Keratinocyte (primary cell): Measurements from ENCODE around the gene LILRB2. TPM values are rescaled to one million over a fixed set of nuclear protein-coding genes. Genes with fewer than 3 reads are reported as not detected.
"Not testable (repeated sequence)": the region's sequence is repeated elsewhere in the genome, so short reads cannot be mapped to it uniquely, and the experiment has no call there.

ENCODE experiments used
- DNase-seq: peaks from one replicate; pipeline ENCODE4 v3.0.0-alpha.2; 2011; ENCODE audit warnings: low read depth, missing footprints, low spot score
- FAIRE-seq: peaks from 2 replicates; lab custom pipeline; 2011; peaks lifted over from hg19 to GRCh38; lab: Jason Lieb, UNC
- H2AFZ ChIP-seq: 2 replicates; pipeline ENCODE4 v1.6.0; 2012; ENCODE audit warnings: low read length, control low read depth, inconsistent platforms; ENCODE audit not compliant: control insufficient read depth
- H3K27ac ChIP-seq: 2 replicates; pipeline ENCODE4 v1.5.1; 2011; ENCODE audit warnings: low read length; ENCODE audit not compliant: control insufficient read depth, insufficient read depth
- H3K27me3 ChIP-seq: 3 replicates; pipeline ENCODE4 v1.6.0; 2011; ENCODE audit warnings: low read length; ENCODE audit not compliant: control insufficient read depth, insufficient read depth; ENCODE audit errors: extremely low read depth
- H3K36me3 ChIP-seq, 2 experiments: 2 replicates in 1 of 2; 3 replicates in 1 of 2; pipeline ENCODE4 v1.5.1; 2011; ENCODE audit warnings: low read length in 2 of 2, mild to moderate bottlenecking in 1 of 2; ENCODE audit not compliant: control insufficient read depth in 2 of 2, insufficient read depth in 2 of 2; ENCODE audit errors: extremely low read depth in 1 of 2
- H3K4me1 ChIP-seq: 3 replicates; pipeline ENCODE4 v1.5.1; 2011; ENCODE audit warnings: low read length; ENCODE audit not compliant: control insufficient read depth, insufficient read depth; ENCODE audit errors: extremely low read depth
- H3K4me2 ChIP-seq: 3 replicates; pipeline ENCODE4 v1.6.0; 2011; ENCODE audit warnings: low read depth, low read length; ENCODE audit not compliant: control insufficient read depth, insufficient read depth; ENCODE audit errors: extremely low read depth
- H3K4me3 ChIP-seq, 3 experiments: fragments of 200-600 bp in 1 of 3; sonication (generic) in 1 of 3; 2 replicates in 2 of 3; 3 replicates in 1 of 3; pipeline ENCODE4 v1.5.1; 2011 to 2016; ENCODE audit warnings: low read length in 3 of 3, mild to moderate bottlenecking in 3 of 3, control low read depth in 2 of 3, inconsistent platforms in 1 of 3, low read depth in 1 of 3, mixed read lengths in 1 of 3, mixed run types in 1 of 3, moderate library complexity in 1 of 3; ENCODE audit not compliant: control insufficient read depth in 2 of 3, insufficient read depth in 2 of 3; ENCODE audit errors: extremely low read depth in 1 of 3
- H3K79me2 ChIP-seq: 2 replicates; pipeline ENCODE4 v1.6.0; 2012; ENCODE audit warnings: low read length; ENCODE audit not compliant: control insufficient read depth, insufficient read depth
- H3K9ac ChIP-seq: 3 replicates; pipeline ENCODE4 v1.6.0; 2011; ENCODE audit warnings: low read length; ENCODE audit not compliant: control insufficient read depth, insufficient read depth; ENCODE audit errors: extremely low read depth
- H3K9me1 ChIP-seq: 3 replicates; pipeline ENCODE4 v1.6.0; 2011; ENCODE audit warnings: low read length; ENCODE audit not compliant: control insufficient read depth, insufficient read depth; ENCODE audit errors: extremely low read depth
- H3K9me3 ChIP-seq: 2 replicates; pipeline ENCODE4 v1.5.1; 2012; ENCODE audit warnings: low read depth, low read length; ENCODE audit not compliant: control insufficient read depth
- H4K20me1 ChIP-seq: 3 replicates; pipeline ENCODE4 v1.6.0; 2011; ENCODE audit warnings: low read length; ENCODE audit not compliant: control insufficient read depth, insufficient read depth; ENCODE audit errors: extremely low read depth
- EZH2 ChIP-seq: IDR thresholded peaks from one replicate; pipeline ENCODE4 v1.6.1; 2012; ENCODE audit warnings: inconsistent platforms, mild to moderate bottlenecking, low read length, moderate library complexity
- dilution Hi-C: fragments of 300-500 bp; cut with MboI; formaldehyde crosslinking; loops from one replicate; pipeline ENCODE4 v1.7.0; 2020; ENCODE audit warnings: low sequenced_read_pairs; ENCODE audit not compliant: extremely low pct_ligation_motif_present
- polyA plus RNA-seq, 5 experiments: library from polyadenylated mRNA; depleted of rRNA in 3 of 5; stranded (reverse) in 3 of 5; stranded (forward) in 1 of 5; unstranded in 1 of 5; fragments of >200 nt; gene quantifications; 1 replicate in 1 of 5; 2 replicates in 3 of 5; 3 replicates in 1 of 5; pipeline versions ENCODE4 v1.2.1 to v1.2.3, GENCODE V29; 2011 to 2012; ENCODE audit warnings: missing spikeins in 2 of 5, low read depth in 1 of 5, low replicate concordance in 1 of 5
- TF ChIP-seq, protein P1 (sequence below), 3 experiments: IDR thresholded peaks in 1 of 3; conservative IDR thresholded peaks in 1 of 3; optimal IDR thresholded peaks in 1 of 3; 2 replicates in 2 of 3; 3 replicates in 1 of 3; pipeline versions ENCODE3 to v1.5.1; 2011; ENCODE audit warnings: low read length in 3 of 3, mild to moderate bottlenecking in 3 of 3, moderate library complexity in 2 of 3, control low read depth in 1 of 3, inconsistent platforms in 1 of 3; ENCODE audit not compliant: insufficient read depth in 2 of 3; ENCODE audit errors: extremely low read depth in 1 of 3

The LILRB2 gene
- polyA plus RNA-seq, 1 donor (not counting 4 experiments of a cell fraction or from before 2014, with no cell fraction given), result not detected

- no peaks in the 10 kb centered on the region for H3K4me1 ChIP-seq
- H3K27me3 ChIP-seq, result no peaks in the 10 kb centered on the region
- dilution Hi-C loops, result no loop called here
- no peaks in the 10 kb centered on the region for H3K36me3 ChIP-seq
- no peaks in the 10 kb centered on the region for H3K9me3 ChIP-seq
- no peaks in the 10 kb centered on the region for H3K79me2 ChIP-seq
- no peak overlapping the region for H3K4me3 ChIP-seq
- H4K20me1 ChIP-seq, result no peaks in the 10 kb centered on the region
- TF ChIP-seq, protein P1, sequence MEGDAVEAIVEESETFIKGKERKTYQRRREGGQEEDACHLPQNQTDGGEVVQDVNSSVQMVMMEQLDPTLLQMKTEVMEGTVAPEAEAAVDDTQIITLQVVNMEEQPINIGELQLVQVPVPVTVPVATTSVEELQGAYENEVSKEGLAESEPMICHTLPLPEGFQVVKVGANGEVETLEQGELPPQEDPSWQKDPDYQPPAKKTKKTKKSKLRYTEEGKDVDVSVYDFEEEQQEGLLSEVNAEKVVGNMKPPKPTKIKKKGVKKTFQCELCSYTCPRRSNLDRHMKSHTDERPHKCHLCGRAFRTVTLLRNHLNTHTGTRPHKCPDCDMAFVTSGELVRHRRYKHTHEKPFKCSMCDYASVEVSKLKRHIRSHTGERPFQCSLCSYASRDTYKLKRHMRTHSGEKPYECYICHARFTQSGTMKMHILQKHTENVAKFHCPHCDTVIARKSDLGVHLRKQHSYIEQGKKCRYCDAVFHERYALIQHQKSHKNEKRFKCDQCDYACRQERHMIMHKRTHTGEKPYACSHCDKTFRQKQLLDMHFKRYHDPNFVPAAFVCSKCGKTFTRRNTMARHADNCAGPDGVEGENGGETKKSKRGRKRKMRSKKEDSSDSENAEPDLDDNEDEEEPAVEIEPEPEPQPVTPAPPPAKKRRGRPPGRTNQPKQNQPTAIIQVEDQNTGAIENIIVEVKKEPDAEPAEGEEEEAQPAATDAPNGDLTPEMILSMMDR (optimal IDR thresholded peaks at IDR 0.05 in 1 of 3, IDR thresholded peaks at IDR 0.05 in 1 of 3, conservative IDR thresholded peaks at IDR 0.05 in 1 of 3; ENCODE audit: extremely low read depth in 1 of 3, insufficient read depth in 2 of 3, low read length in 3 of 3), result no peak
- no peak for TF ChIP-seq EZH2
- H3K9me1 ChIP-seq, result no peaks in the 10 kb centered on the region
- FAIRE-seq (no peak), DNase-seq (no peak)
- no peak overlapping the region for H3K9ac ChIP-seq
- H3K27ac ChIP-seq, result no peak overlapping the region
- H3K4me2 ChIP-seq, result no peak overlapping the region
- no peak overlapping the region for H2AFZ ChIP-seq
Observed at GRCh38 chr19:54273821-54274220, 7.1 kb downstream of the LILRB2 start.

- not testable (repeated sequence) for H3K27me3 ChIP-seq, DNase-seq
Observed at GRCh38 chr19:54272181-54272580, 8.7 kb downstream of the LILRB2 start.

GRCh38 chr19:54271587-54271986 is 9.3 kb downstream of the LILRB2 start:
- H3K4me2 ChIP-seq, H3K36me3 ChIP-seq, H3K4me3 ChIP-seq, dilution Hi-C loops, H3K9me3 ChIP-seq, FAIRE-seq, H3K79me2 ChIP-seq, H3K9me1 ChIP-seq, H3K9ac ChIP-seq, DNase-seq, H3K27ac ChIP-seq, H3K4me1 ChIP-seq, H2AFZ ChIP-seq, H3K27me3 ChIP-seq, H4K20me1 ChIP-seq: not testable (repeated sequence)

More at GRCh38 chr19:54272181-54272580, 8.7 kb downstream of the LILRB2 start:
- H3K36me3 ChIP-seq, H3K4me2 ChIP-seq, H2AFZ ChIP-seq, FAIRE-seq, dilution Hi-C loops, H3K79me2 ChIP-seq, H3K9me3 ChIP-seq, H3K27ac ChIP-seq, H4K20me1 ChIP-seq, H3K9ac ChIP-seq, H3K4me1 ChIP-seq, H3K4me3 ChIP-seq, H3K9me1 ChIP-seq: not testable (repeated sequence)
